HG03565 (cell line): Measurements from ENCODE around the gene CACNG4.

Experiments
- ATAC-seq: cut with Tn5 transposase; IDR thresholded peaks from one replicate; pipeline ENCODE4 v1.9.1; 2021; ENCODE audit warnings: mild to moderate bottlenecking, moderate library complexity; ENCODE audit not compliant: unreplicated experiment

The CACNG4 gene

DNA sequence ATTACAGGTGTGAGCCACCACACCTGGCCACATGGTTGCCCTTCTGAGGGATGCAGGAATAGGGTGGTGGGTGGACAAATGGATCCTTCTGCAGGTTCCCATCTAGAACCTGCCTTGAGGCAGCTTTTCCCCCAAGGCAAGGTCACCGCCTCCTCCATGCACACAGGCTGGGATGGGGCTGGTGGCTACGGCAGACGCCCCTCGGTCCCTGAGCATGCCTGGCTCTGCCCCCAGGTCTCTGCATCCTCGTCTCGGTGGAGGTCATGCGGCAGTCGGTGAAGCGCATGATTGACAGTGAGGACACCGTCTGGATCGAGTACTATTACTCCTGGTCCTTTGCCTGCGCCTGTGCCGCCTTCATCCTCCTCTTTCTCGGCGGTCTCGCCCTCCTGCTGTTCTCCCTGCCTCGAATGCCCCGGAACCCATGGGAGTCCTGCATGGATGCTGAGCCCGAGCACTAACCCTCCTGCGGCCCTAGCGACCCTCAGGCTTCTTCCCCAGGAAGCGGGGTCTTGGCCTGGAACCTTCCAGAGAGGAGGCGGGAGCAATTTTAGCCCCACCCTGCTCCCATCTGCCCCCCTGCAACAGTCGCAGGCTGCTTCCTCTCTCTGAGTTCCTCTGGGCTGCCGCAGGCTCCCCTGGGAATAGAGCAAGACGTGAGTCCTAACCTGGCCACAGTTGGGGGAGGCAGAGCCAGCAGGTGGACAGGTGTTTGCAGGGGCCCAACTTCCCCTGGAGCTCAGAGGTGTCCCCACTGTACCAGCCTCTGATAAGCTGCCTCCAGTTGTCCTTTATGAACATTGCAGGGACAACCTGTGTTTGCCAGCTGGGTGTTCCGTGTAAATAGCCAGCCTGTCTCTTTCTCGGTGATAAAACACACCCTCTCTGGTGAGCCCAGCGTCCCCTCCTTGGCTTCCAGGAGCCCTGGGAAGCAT lies 91.6 kb downstream of the CACNG4 start:
- ATAC-seq: no peak

DNA sequence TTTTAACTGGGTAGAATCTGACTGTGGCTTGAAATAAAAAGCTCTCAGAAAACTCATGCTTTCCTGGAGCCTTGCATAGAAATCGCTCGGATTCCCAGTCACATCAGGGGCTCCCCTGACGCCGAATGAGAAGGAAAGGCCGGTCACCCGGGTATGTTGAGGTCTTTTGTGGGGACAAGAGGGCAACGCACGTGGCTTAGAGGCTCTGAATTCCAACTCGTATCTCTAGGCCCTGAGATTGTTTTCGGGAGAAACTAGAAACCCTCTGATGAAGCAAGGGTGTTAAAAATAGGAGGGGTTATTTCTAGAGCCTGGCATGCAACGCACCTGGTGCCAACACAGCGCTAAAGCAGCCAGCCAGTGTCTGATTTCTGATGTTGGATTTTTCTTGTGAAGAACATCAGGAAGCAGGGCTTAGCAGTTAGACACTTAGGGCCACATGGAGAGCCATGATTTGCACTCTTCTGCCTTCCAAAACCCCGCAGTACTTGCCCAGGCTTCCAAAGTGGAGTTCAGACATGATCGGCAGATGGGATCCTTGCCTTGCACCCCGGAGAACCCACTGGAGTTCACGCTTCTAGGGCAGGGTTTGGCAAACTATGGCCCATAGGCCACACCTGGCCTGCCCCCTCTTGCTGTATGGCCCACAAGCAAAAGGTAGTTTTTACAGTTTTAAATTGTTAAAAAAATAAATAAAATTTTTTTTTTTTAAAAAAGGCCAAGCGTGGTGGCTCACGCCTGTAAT lies 92.4 kb downstream of the CACNG4 start:
- ATAC-seq: no peak

DNA sequence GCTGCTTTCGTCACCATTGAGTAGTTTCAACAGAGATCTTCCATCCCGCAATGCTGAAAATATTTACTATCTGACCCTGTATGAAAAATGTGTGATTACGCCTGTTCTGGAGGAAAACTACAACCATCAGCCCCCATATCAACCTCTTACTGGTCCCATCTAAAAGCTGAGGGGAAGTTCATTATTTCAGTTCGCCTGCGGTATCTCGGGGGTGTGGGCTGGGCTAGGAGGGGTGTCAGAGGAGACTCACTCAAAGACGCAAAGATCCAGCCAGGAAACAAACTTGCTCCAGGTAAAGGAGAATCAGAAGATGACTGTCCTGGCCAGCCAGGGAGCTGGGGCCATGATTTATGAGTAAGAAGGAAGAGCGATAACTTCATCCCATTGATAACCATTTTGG lies 93.5 kb downstream of the CACNG4 start:
- no peak for ATAC-seq

DNA sequence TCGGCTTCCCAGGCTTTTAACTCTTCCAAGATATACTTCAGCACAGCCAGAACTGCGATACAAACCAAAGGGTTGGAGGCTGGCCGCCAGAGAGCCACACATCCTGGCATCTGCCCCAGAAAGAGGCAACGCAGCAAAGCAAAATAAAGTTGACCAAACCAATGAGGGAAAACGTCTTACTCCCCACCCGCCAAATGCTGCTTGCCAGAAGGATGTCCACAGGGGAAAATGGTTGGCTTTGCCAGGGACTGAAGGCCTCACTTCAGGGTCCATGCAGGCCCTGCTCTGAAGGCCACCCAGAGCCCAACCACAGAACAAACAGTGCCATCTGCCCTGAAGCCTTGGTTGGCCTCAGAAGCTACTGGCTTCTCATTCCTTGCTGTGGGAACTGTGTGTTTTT lies 94.9 kb downstream of the CACNG4 start:
- ATAC-seq: no peak

DNA sequence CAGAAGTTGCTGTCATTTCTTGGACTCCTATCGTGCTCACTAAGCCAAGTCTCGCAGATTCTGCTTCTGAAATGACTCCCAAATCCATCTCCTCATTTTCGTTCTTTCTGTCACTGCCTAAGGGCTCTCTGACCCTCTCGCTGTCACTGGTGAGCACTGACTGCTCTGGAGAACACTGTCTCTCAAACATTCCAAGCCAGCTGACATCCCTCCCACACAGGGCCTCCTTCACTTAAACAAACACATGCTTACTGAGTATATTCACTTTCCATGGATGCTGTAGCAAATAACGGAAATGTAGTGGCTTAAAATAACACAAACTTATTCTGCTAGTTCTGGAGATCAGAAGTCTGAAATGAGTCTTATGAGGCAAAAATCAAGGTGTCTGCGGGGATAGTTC lies 98.6 kb downstream of the CACNG4 start:
- ATAC-seq: no peak

- no peak for ATAC-seq
Measured at GRCh38 chr17:67066717-67067116, 102.2 kb downstream of the CACNG4 start.

DNA sequence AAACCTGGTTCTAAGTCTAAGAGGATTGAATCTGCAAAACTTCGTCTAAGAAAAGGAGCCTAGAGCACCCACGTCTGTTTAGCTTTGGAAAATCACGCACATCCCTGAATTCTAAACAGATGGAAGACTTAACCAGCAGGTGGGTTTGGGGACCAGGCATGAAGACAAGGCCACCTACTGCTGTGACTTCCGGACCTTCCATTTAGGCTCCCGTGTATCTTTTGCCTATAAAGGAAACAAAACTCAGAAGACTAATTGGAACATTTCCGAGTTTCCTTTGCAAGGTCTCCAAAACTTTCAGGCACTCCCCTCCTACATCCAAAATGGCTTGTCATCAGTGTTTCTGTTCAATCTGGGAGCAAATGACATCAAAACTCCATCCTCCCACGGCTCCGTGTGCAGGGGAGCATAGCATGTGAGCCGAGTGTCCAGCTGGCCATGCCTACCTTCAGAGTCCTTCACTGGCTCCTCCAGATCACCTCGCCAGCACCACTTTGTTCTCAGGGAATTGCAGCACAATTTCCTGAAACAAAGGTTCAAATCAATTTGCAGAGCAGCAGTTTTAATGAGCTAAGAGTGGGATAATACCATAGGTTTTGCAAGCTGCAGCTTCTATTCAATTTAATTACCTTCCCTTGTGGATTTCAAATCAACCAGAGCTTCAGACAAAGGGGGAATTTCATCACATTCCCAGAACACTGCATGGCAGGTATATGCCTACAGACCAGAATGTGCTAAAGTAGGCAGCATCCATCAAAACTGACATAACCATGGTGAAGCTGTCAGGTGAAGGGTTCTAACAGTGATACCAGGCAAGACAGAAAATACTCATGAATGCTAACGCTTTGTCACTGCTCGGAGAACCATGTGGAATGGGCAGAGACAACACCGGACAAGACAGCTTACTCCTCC lies 103.3 kb downstream of the CACNG4 start:
- ATAC-seq: no peak

- no peak for ATAC-seq
Measured at GRCh38 chr17:67068999-67069398, 104.5 kb downstream of the CACNG4 start.

DNA sequence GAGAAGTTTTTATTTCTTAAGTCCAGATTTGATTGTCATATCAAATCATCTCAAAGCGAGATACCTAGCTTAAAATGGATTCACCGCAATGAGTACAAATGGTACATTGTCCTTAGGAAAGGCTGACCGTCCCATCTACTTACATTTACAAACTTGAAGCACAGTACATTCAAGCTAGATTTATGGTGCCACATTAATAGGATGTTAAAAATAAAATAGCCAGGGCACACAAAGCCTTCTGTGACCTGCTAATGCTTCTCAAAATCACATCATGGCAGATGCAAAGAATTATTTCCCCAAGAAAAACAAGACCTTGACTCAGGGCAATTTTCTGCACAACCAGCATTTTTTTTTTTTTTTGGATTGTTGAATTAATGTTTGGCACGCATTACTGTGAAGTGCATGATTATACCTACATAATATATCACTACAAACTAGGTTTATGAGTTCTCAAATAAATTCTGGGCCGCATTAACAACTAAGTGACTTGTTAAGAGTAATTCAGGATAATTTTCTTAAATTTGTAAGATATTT lies 105.2 kb downstream of the CACNG4 start:
- no peak for ATAC-seq

DNA sequence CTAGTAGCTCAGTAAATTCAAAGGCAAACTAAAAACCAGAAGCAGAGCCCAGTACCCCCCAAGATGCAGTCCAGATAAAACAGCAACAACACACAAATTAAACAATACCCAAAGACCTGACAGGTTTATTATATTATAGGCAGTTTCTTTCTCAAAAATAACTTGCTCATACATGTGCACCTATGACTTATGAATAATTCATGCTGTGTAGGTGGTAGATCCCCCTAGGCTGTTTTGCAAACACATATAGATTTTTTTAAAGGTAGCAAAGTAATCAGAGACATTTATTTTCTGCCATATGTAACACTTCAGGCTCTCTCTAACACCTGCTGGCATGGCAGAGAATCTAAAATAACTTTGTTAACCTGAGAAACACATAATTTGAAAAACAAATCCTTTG lies 107.1 kb downstream of the CACNG4 start:
- ATAC-seq: no peak

GRCh38 chr17:67072885-67073284 lies 108.4 kb downstream of the CACNG4 start:
- ATAC-seq: no peak

GRCh38 chr17:67074781-67075180 lies 110.3 kb downstream of the CACNG4 start:
- ATAC-seq: no peak

GRCh38 chr17:67076290-67076689 lies 111.8 kb downstream of the CACNG4 start:
- ATAC-seq: no peak

GRCh38 chr17:67078292-67078691 lies 113.8 kb downstream of the CACNG4 start:
- ATAC-seq: no peak

GRCh38 chr17:67079491-67079890 lies 115.0 kb downstream of the CACNG4 start:
- no peak for ATAC-seq

DNA sequence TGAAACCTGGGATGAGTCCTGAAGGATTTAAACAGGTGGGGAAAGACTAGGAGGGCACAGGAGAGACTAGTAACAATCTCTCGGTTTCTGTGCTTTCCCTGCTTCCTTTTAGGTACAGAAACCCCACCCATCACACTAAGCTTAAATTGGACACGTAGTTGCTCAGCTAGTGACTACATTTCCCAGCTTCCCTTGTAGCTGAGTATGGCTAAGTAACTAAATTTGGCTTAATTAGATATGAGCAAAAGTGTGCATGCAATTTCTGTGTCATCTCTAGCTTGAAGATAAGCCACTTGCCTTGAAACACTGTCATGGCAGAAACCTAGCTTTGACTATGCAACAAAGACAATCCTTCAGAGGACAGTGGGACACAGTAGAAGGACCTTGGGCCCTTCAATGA lies 116.3 kb downstream of the CACNG4 start:
- ATAC-seq: no peak

DNA sequence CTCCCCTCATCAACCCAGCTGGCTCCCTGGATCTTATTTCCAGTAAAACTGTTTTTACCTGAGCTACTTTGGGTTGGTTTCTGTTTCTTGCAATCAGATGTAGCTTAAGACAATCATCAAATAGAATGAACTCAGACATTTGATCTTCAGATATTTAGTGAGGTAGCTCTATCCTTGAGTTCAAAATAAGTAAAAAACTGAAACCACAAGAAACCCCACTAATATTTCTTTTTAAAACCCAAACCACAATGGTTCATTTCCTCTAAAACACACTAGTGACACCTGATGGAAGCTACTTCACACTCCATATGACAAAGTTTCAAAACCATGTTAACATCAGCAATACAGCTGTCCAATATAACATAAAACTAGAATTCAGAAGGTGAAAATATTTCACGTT lies 117.6 kb downstream of the CACNG4 start:
- ATAC-seq: peak; percentile 69
